ENCODE data around the gene PTPRE.

The PTPRE gene

DNA sequence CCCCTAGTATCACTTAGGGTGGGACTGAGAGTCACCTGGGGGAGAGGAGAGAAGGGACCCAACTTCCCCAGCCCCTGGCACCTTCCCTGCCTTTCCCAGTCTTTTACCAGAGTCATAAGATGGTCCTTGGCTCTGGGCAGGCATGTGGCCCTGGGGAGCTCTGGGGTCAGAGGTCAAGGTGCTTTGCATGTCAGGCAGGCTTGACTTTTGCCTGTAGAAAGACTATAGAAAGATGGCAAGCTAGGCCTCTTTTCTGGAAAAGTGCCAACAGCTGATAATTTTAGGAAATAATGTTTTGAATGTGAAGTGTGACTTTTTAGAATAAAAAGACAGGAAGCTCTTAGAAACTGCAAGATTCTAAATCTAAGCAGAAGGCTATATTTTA is 151.8 kb downstream of the PTPRE start:
- TF ChIP-seq, protein P1, sequence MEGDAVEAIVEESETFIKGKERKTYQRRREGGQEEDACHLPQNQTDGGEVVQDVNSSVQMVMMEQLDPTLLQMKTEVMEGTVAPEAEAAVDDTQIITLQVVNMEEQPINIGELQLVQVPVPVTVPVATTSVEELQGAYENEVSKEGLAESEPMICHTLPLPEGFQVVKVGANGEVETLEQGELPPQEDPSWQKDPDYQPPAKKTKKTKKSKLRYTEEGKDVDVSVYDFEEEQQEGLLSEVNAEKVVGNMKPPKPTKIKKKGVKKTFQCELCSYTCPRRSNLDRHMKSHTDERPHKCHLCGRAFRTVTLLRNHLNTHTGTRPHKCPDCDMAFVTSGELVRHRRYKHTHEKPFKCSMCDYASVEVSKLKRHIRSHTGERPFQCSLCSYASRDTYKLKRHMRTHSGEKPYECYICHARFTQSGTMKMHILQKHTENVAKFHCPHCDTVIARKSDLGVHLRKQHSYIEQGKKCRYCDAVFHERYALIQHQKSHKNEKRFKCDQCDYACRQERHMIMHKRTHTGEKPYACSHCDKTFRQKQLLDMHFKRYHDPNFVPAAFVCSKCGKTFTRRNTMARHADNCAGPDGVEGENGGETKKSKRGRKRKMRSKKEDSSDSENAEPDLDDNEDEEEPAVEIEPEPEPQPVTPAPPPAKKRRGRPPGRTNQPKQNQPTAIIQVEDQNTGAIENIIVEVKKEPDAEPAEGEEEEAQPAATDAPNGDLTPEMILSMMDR (IDR thresholded peaks at IDR 0.05; ENCODE audit: low read depth, low read length): no peak
- no peak for DNase-seq (ENCODE audit: extremely low read depth, low read depth)

DNA sequence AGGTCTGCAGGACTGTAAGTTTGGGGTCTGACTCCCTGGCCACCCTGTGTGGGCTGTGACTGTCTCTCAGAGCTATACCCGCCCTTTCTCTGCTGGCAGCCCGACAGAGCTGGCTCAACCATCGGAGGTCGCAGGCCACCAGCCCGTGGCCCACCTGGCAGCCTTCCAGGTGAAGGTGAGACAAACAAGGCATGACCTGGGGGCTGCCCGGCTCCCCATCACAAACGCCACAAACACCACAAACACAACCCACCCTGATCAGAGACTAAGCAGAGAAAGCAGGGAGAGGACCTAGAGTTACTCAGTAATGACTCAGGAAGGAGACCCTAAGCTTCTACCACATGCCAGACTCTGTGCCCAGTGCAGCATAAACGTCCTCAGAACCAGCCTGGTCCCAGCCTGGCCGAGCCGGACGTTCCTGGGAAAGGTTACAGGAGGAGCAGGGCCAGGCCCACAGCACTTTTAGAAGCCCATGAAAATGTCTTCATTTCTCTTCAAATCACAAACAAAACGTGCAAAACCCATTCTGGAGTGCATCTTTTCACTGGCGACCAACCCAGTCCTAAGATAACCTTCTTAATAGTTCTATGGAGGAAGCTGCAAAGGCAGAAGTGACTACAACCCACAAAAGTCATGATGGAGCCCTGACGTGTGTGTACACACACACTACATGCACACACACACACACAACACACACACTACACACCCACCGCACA is 152.5 kb downstream of the PTPRE start:
- TF ChIP-seq, protein P1 (IDR thresholded peaks at IDR 0.05; ENCODE audit: low read depth, low read length): no peak
- DNase-seq (ENCODE audit: extremely low read depth, low read depth): no peak

DNA sequence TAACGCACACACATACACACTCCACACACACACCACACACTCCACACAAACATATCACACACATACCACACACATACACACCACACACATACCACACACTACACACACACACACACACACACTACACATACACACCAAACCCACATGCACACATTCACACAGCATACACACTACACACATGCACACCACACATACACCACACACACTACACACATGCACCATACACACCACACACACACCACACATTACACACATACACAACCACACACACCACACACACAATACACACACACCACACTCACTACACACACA is 153.0 kb downstream of the PTPRE start:
- TF ChIP-seq, protein P1 (IDR thresholded peaks at IDR 0.05; ENCODE audit: low read depth, low read length): no peak
- DNase-seq (ENCODE audit: extremely low read depth, low read depth): no peak

DNA sequence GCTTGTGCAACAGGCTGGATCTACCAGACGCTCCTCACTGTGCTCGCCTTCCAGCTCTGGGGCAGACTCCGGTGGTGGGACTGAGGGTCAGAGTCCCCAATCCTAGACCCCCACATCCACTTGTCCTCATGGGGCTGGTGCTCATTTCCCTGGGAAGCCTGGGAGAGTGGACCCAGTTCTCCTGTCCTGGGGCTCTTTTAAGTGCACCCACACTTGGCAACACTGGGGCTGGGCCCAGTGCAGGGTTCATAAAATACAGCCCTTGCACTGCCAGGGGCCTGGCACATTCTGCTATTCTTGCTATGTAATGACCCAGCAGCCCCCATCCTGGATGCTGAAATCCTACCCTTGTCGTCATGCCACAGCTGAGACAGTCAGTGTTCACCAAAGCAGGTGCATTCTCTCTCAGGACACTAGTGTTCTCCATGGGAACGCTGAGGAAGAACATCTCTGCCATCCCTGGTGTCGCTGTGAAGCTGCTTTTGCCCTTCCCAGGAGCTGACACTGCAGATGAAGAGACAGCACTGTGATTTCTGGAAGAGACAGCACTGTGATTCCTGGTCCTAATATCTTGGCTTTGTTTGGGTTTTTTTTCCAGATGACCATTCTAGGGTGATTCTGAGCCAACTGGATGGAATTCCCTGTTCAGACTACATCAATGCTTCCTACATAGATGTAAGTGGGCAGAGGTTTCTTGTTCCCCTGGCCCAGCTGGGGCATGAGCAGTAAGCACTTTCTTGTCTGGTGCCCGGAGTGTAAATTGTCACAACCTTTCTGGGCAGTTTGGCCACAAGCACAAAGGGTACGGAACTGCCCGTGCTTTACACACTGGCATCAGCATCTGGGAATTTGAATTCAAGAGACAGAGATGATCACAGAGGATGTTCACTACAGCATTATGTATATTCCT is 153.7 kb downstream of the PTPRE start:
- DNase-seq (ENCODE audit: extremely low read depth, low read depth): no peak

DNA sequence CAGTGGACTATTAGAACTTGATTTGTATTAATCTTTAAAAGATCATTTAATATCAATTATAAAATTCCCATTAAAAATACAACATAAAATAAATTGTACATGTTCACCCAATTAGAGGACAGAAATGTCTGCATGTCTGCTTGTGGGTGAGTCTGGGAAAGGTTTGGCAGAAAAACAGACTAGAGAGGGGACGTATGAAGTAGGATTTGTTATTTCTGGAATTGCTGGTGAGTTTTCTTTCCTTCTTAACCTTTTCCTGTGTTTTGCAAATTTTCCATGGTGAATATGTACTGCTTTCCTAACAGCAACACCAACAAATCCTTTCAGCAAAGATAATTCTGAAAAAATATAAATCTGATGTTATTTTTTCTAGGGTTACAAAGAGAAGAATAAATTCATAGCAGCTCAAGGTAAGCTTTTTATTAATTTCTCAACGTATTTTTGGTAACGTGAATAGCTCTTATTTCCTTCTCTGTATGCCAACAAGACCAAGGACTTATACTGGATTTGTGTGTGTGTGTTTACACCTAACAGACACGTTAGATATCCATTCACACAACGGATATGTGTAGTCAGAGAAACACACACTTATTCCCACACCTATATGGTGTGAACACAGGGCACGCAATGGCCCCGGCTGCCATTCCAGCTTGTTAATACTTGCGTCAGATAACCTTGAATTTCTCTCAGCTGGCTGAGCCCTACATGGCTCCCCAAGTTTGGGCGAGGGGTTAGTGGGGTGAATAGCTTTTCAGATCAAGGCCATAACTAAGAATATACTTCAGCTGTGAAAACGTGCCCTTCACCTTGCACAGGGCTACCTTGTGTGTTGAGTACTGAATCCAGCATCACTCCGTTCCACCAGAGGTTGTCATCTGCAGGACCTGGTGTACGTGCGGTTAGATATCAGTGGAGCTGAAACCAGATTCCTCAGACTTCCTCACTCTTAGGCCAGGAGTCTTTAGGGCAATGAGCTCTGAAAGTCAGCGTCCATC is 154.7 kb downstream of the PTPRE start:
- DNase-seq (ENCODE audit: extremely low read depth, low read depth): no peak
- TF ChIP-seq, protein P1 (IDR thresholded peaks at IDR 0.05; ENCODE audit: low read depth, low read length): no peak

More for the DNA sequence above, 153.7 kb downstream of the PTPRE start:
- TF ChIP-seq, protein P1 (IDR thresholded peaks at IDR 0.05; ENCODE audit: low read depth, low read length): no peak

DNA sequence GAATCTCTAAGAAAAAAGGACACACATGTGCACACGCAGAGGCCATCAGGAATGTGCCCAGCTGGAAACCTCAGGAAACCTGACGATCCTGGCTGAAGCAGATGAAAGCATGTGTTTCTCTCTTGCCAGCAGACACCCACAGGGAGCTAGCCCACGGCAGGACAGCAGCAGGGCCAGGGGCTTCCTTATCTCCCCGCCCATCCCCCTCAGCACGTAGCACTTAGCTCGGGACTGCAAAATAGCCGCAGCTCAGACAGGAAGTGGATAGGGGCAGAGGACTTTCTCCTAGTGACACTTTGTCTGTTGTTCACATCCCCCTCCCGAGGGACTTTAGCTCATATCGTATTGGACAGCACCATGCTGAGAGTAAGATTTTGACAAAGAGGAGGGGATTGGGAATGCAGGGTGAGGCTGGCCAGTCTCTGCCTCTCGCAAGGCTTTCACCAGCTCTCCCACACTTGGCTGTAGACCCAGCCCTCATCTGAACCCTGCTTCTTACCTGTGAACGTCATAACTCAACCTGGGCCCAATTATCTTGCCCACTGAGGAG is 155.5 kb downstream of the PTPRE start:
- TF ChIP-seq, protein P1 (IDR thresholded peaks at IDR 0.05; ENCODE audit: low read depth, low read length): no peak
- no peak for DNase-seq (ENCODE audit: extremely low read depth, low read depth)

Measured in AG09319 (cell line).